ENCODE data around the gene OSTN.

OSTN gene

DNA sequence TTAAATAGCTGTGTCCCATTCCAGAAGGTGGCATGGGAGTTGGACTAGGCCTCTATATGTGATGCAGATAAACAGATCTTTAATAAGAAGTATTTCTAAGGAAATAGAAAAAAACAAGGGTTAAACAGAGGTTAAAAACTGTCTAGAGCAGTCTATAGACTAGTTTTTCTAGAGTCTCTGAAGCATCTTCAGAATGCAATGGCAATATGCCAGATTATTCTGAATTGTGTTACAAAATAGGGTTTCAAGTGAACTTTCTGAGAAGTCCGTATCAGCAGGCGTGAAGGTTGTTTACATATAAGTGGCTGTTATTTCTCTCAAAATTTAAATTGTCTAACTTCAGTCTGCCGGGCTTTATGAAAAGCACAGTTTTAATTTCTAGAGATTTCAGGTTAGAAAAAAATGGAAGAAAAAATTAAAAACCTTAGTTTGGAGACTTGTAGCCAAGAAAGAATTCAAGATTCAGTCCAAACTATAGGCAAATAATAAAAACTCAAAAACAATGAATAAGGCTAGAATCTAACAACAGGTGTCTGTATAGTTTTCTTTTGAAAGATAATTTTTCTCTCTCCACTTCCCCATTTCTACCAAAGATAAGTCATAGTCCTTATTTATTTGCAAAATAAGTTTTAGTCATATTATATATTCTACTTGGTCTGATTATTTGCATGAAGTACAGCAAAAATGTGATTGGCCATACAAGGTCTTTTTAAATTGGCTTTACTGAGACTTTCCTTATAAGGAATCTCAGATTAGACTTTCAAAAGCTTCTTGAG lies 55.2 kb downstream of the OSTN start:
- no peak overlapping the region for H3K4me3 ChIP-seq (ENCODE audit: low read length)
- H3K9me3 ChIP-seq (ENCODE audit: control insufficient read depth, low read length): no peaks in the 10 kb centered on the region
- no peaks in the 10 kb centered on the region for H3K27me3 ChIP-seq (replicated peaks; ENCODE audit: control insufficient read depth, insufficient read depth, low read length)
- H3K9ac ChIP-seq (ENCODE audit: low read length): no peak overlapping the region
- H3K36me3 ChIP-seq (ENCODE audit: control insufficient read depth, insufficient read depth, low read length, severe bottlenecking): no peaks in the 10 kb centered on the region
- DNase-seq (ENCODE audit: low read depth): peak; percentile 19
- no peaks in the 10 kb centered on the region for H3K4me1 ChIP-seq (ENCODE audit: control insufficient read depth, insufficient read depth, low read length)

GRCh38 chr3:191255156-191255555 lies 56.1 kb downstream of the OSTN start:
- H3K4me3 ChIP-seq (ENCODE audit: low read length): no peak overlapping the region
- H3K9ac ChIP-seq (ENCODE audit: low read length): no peak overlapping the region
- no peaks in the 10 kb centered on the region for H3K4me1 ChIP-seq (ENCODE audit: control insufficient read depth, insufficient read depth, low read length)
- H3K36me3 ChIP-seq (ENCODE audit: control insufficient read depth, insufficient read depth, low read length, severe bottlenecking): no peaks in the 10 kb centered on the region
- H3K27me3 ChIP-seq (replicated peaks; ENCODE audit: control insufficient read depth, insufficient read depth, low read length): no peaks in the 10 kb centered on the region
- no peak for DNase-seq (ENCODE audit: low read depth)
- no peaks in the 10 kb centered on the region for H3K9me3 ChIP-seq (ENCODE audit: control insufficient read depth, low read length)

GRCh38 chr3:191256405-191256804 lies 57.4 kb downstream of the OSTN start:
- no peak for DNase-seq (ENCODE audit: low read depth)
- no peaks in the 10 kb centered on the region for H3K4me1 ChIP-seq (ENCODE audit: control insufficient read depth, insufficient read depth, low read length)
- no peaks in the 10 kb centered on the region for H3K27me3 ChIP-seq (replicated peaks; ENCODE audit: control insufficient read depth, insufficient read depth, low read length)
- H3K9ac ChIP-seq (ENCODE audit: low read length): no peak overlapping the region
- no peaks in the 10 kb centered on the region for H3K36me3 ChIP-seq (ENCODE audit: control insufficient read depth, insufficient read depth, low read length, severe bottlenecking)
- H3K9me3 ChIP-seq (ENCODE audit: control insufficient read depth, low read length): no peaks in the 10 kb centered on the region
- H3K4me3 ChIP-seq (ENCODE audit: low read length): no peak overlapping the region

DNA sequence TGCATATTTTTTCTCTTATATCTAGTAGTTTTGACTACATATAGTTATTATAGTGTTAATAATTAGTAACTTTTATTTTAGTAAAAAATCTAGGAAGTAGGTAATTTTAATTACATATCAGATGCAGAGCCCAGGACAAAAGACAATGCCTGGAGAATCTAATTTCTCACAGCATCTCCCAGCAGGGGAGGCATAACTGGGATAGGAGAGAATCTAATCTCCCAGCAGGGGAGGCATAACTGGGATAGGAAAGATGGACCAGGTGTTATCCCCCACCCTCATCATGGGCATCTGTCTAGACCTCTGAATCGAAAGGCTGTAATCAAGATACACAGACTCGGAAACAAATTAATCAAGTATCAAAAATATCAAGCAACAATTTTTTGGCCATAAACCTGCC lies 58.2 kb downstream of the OSTN start:
- DNase-seq (ENCODE audit: low read depth): no peak
- no peaks in the 10 kb centered on the region for H3K4me1 ChIP-seq (ENCODE audit: control insufficient read depth, insufficient read depth, low read length)
- no peak overlapping the region for H3K9ac ChIP-seq (ENCODE audit: low read length)
- H3K27me3 ChIP-seq (replicated peaks; ENCODE audit: control insufficient read depth, insufficient read depth, low read length): no peaks in the 10 kb centered on the region
- no peaks in the 10 kb centered on the region for H3K9me3 ChIP-seq (ENCODE audit: control insufficient read depth, low read length)
- H3K36me3 ChIP-seq (ENCODE audit: control insufficient read depth, insufficient read depth, low read length, severe bottlenecking): no peaks in the 10 kb centered on the region
- H3K4me3 ChIP-seq (ENCODE audit: low read length): no peak overlapping the region

DNA sequence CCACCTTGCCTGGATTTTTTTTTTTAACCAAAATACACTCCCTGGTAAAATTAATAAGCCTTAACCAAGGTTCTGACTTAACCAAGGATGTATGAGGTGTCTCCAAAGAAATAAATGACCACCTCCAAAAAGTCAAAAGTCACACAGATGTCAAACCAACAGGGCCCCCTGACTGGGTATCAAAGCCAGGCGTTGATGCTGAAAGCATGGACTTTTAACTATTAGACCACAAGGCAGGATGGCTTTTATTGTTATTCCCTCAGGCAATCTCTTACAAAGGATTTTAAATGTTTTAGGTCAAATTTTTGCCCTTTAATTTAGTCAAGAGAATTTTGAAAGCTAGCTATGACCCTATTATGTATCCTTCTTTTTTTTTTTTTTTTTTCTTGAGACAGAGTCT lies 60.4 kb downstream of the OSTN start:
- H3K27me3 ChIP-seq (replicated peaks; ENCODE audit: control insufficient read depth, insufficient read depth, low read length): no peaks in the 10 kb centered on the region
- H3K9me3 ChIP-seq (ENCODE audit: control insufficient read depth, low read length): no peaks in the 10 kb centered on the region
- H3K36me3 ChIP-seq (ENCODE audit: control insufficient read depth, insufficient read depth, low read length, severe bottlenecking): no peaks in the 10 kb centered on the region
- H3K9ac ChIP-seq (ENCODE audit: low read length): no peak overlapping the region
- DNase-seq (ENCODE audit: low read depth): no peak
- H3K4me3 ChIP-seq (ENCODE audit: low read length): no peak overlapping the region
- H3K4me1 ChIP-seq (ENCODE audit: control insufficient read depth, insufficient read depth, low read length): peaks cover 5% of the 10 kb centered on the region

GRCh38 chr3:191260431-191261303 lies 61.6 kb downstream of the OSTN start:
- H3K36me3 ChIP-seq (ENCODE audit: control insufficient read depth, insufficient read depth, low read length, severe bottlenecking): no peaks in the 10 kb centered on the region
- no peaks in the 10 kb centered on the region for H3K27me3 ChIP-seq (replicated peaks; ENCODE audit: control insufficient read depth, insufficient read depth, low read length)
- H3K4me3 ChIP-seq (ENCODE audit: low read length): no peak overlapping the region
- H3K9ac ChIP-seq (ENCODE audit: low read length): no peak overlapping the region
- DNase-seq (ENCODE audit: low read depth): no peak
- H3K4me1 ChIP-seq (ENCODE audit: control insufficient read depth, insufficient read depth, low read length): peaks cover 5% of the 10 kb centered on the region
- no peaks in the 10 kb centered on the region for H3K9me3 ChIP-seq (ENCODE audit: control insufficient read depth, low read length)

DNA sequence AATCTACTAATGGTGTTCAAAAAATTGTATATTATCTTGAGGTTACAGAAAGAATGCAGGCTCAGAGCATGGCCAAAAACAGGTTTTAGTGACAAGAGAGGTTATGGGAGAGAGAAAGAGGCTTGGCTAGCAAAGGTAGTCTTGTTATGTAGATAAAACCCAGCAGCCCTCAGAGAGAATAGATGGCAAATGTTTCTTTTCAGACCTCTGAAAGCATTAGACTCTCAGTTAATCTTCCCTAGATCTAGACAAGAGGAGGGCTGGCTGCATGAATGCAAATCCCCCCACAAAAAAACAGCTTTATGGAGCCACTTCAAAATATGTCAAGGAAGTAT lies 62.2 kb downstream of the OSTN start:
- no peak for DNase-seq (ENCODE audit: low read depth)

GRCh38 chr3:191262650-191263049 lies 63.6 kb downstream of the OSTN start:
- no peaks in the 10 kb centered on the region for H3K9me3 ChIP-seq (ENCODE audit: control insufficient read depth, low read length)
- no peaks in the 10 kb centered on the region for H3K36me3 ChIP-seq (ENCODE audit: control insufficient read depth, insufficient read depth, low read length, severe bottlenecking)
- no peak for DNase-seq (ENCODE audit: low read depth)
- H3K27me3 ChIP-seq (replicated peaks; ENCODE audit: control insufficient read depth, insufficient read depth, low read length): no peaks in the 10 kb centered on the region
- no peak overlapping the region for H3K9ac ChIP-seq (ENCODE audit: low read length)
- H3K4me3 ChIP-seq (ENCODE audit: low read length): peak overlapping the region; percentile 64
- peaks cover 5% of the 10 kb centered on the region for H3K4me1 ChIP-seq (ENCODE audit: control insufficient read depth, insufficient read depth, low read length)

More for the DNA sequence above, 62.2 kb downstream of the OSTN start:
- H3K9me3 ChIP-seq (ENCODE audit: control insufficient read depth, low read length): no peaks in the 10 kb centered on the region
- peaks cover 5% of the 10 kb centered on the region for H3K4me1 ChIP-seq (ENCODE audit: control insufficient read depth, insufficient read depth, low read length)
- no peaks in the 10 kb centered on the region for H3K36me3 ChIP-seq (ENCODE audit: control insufficient read depth, insufficient read depth, low read length, severe bottlenecking)
- no peaks in the 10 kb centered on the region for H3K27me3 ChIP-seq (replicated peaks; ENCODE audit: control insufficient read depth, insufficient read depth, low read length)
- H3K9ac ChIP-seq (ENCODE audit: low read length): no peak overlapping the region
- H3K4me3 ChIP-seq (ENCODE audit: low read length): no peak overlapping the region

DNA sequence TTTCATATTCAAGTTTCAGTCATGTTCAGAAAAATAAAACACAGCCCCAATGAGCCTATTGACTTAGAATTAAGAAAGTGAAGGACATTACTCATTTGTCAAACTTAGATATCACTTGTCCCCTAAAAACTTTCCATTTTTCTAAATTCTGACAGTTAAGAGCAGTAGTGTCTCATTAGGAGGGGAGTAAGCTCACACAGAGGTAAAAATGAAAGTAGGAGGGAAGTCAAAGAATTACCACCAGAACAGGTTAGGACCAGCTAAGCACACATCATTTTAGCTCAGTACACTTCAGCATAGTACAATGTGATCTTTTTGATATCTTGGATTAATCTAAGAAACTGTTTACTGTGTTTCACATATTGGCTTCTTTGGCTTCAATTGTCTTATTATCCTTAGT lies 64.3 kb downstream of the OSTN start:
- Histone ChIP-seq H3K9ac (ENCODE audit: low read length) (peak overlapping the region; percentile 15), H3K4me3 (ENCODE audit: low read length) (peak overlapping the region; percentile 64), H3K4me1 (ENCODE audit: control insufficient read depth, insufficient read depth, low read length) (peaks cover 5% of the 10 kb centered on the region), H3K27me3 (replicated peaks; ENCODE audit: control insufficient read depth, insufficient read depth, low read length) (no peaks in the 10 kb centered on the region), H3K9me3 (ENCODE audit: control insufficient read depth, low read length) (no peaks in the 10 kb centered on the region), H3K36me3 (ENCODE audit: control insufficient read depth, insufficient read depth, low read length, severe bottlenecking) (no peaks in the 10 kb centered on the region)
- DNase-seq (ENCODE audit: low read depth): no peak

GRCh38 chr3:191263850-191264249 lies 64.8 kb downstream of the OSTN start:
- peak overlapping the region; percentile 15 for H3K9ac ChIP-seq (ENCODE audit: low read length)

GRCh38 chr3:191268737-191269136 lies 69.7 kb downstream of the OSTN start:
- no peak for DNase-seq (ENCODE audit: low read depth)
- no peak overlapping the region for H3K4me3 ChIP-seq (ENCODE audit: low read length)
- no peaks in the 10 kb centered on the region for H3K36me3 ChIP-seq (ENCODE audit: control insufficient read depth, insufficient read depth, low read length, severe bottlenecking)
- no peaks in the 10 kb centered on the region for H3K9me3 ChIP-seq (ENCODE audit: control insufficient read depth, low read length)
- no peaks in the 10 kb centered on the region for H3K4me1 ChIP-seq (ENCODE audit: control insufficient read depth, insufficient read depth, low read length)
- no peaks in the 10 kb centered on the region for H3K27me3 ChIP-seq (replicated peaks; ENCODE audit: control insufficient read depth, insufficient read depth, low read length)
- H3K9ac ChIP-seq (ENCODE audit: low read length): no peak overlapping the region

More at GRCh38 chr3:191263850-191264249, 64.8 kb downstream of the OSTN start:
- Histone ChIP-seq H3K27me3 (replicated peaks; ENCODE audit: control insufficient read depth, insufficient read depth, low read length) (no peaks in the 10 kb centered on the region), H3K4me1 (ENCODE audit: control insufficient read depth, insufficient read depth, low read length) (peaks cover 5% of the 10 kb centered on the region), H3K4me3 (ENCODE audit: low read length) (no peak overlapping the region), H3K36me3 (ENCODE audit: control insufficient read depth, insufficient read depth, low read length, severe bottlenecking) (no peaks in the 10 kb centered on the region), H3K9me3 (ENCODE audit: control insufficient read depth, low read length) (no peaks in the 10 kb centered on the region)
- DNase-seq (ENCODE audit: low read depth): no peak
